NCI-H1092 treated with DMSO at 0.1 percent for 48 hours (cell line): ENCODE measurements around the gene NLRC5.
"Not testable (repeated sequence)": the region's sequence is repeated elsewhere in the genome, so short reads cannot be mapped to it uniquely, and the experiment has no call there.

Source experiments
- DNase-seq: peaks from one replicate; lab custom pipeline; 2025; lab: John Stamatoyannopoulos, UW

Gene NLRC5

GRCh38 chr16:57071081-57071732 lies 81.8 kb downstream of the NLRC5 start:
- DNase-seq, result not testable (repeated sequence)

- no peak for DNase-seq
These were observed 82.7 kb downstream of the NLRC5 start for GRCh38 chr16:57071831-57072582.

GRCh38 chr16:57072616-57073275 lies 83.4 kb downstream of the NLRC5 start:
- no peak for DNase-seq

GRCh38 chr16:57077714-57078113 lies 88.4 kb downstream of the NLRC5 start:
- no peak for DNase-seq

- no peak for DNase-seq
These were observed 92.4 kb downstream of the NLRC5 start for GRCh38 chr16:57081744-57082143.

GRCh38 chr16:57082664-57083063 lies 93.3 kb downstream of the NLRC5 start:
- no peak for DNase-seq

GRCh38 chr16:57083485-57084126 lies 94.2 kb downstream of the NLRC5 start:
- no peak for DNase-seq

- DNase-seq, result peak; percentile 46
These were observed 95.0 kb downstream of the NLRC5 start for GRCh38 chr16:57084257-57084770.

GRCh38 chr16:57084996-57085395 lies 95.6 kb downstream of the NLRC5 start:
- no peak for DNase-seq

GRCh38 chr16:57087003-57087402 lies 97.6 kb downstream of the NLRC5 start:
- DNase-seq, result no peak

- peak; percentile 67 for DNase-seq
These were observed 100.0 kb downstream of the NLRC5 start for GRCh38 chr16:57089406-57089805.

- no peak for DNase-seq
These were observed 102.0 kb downstream of the NLRC5 start for GRCh38 chr16:57091200-57091974.

GRCh38 chr16:57091975-57092785 lies 102.8 kb downstream of the NLRC5 start, which contains the start of gene CPNE2:
TSS of gene CPNE2 (plus strand) at chr16:57092583. CDS start at chr16:57110743, 18,160 bp downstream.
- DNase-seq, result peak; percentile 39

- peak; percentile 36 for DNase-seq
These were observed 103.5 kb downstream of the NLRC5 start for GRCh38 chr16:57092786-57093411.

GRCh38 chr16:57093666-57094564 lies 104.6 kb downstream of the NLRC5 start:
- no peak for DNase-seq

- DNase-seq, result no peak
These were observed 105.6 kb downstream of the NLRC5 start for GRCh38 chr16:57094911-57095310.

GRCh38 chr16:57096192-57096591 lies 106.8 kb downstream of the NLRC5 start:
- no peak for DNase-seq

GRCh38 chr16:57096793-57097192 lies 107.4 kb downstream of the NLRC5 start:
- no peak for DNase-seq
